Natural killer cell (primary cell): Measurements from ENCODE around the gene DDO. TPM values are rescaled to one million over a fixed set of nuclear protein-coding genes. Genes with fewer than 3 reads are reported as not detected.

Source experiments
- ATAC-seq, 3 donors: fragments of 150-1000 bp in 2 of 3; fragments of 200-7000 bp in 1 of 3; cut with Tn5 transposase; 1 replicate in 1 of 3; 2 replicates in 2 of 3; pipeline ENCODE4 v1.10.0; 2021; ENCODE audit warnings: mild to moderate bottlenecking in 2 of 3, moderate library complexity in 2 of 3
- DNase-seq, 2 donors: peaks; one replicate each; pipeline versions ENCODE4 v3.0.0 to v3.0.0-alpha.2; 2013 to 2021; ENCODE audit warnings: mixed read lengths in 1 of 2
- H3K27ac ChIP-seq: one replicate; pipeline ENCODE4 v1.5.1; 2013; ENCODE audit warnings: mild to moderate bottlenecking, low read length
- H3K27me3 ChIP-seq: one replicate; pipeline ENCODE4 v1.6.1; 2013; ENCODE audit warnings: low read length; ENCODE audit not compliant: control insufficient read depth, insufficient read depth
- H3K36me3 ChIP-seq: one replicate; pipeline ENCODE4 v1.6.1; 2013; ENCODE audit warnings: low read length; ENCODE audit not compliant: control insufficient read depth, insufficient read depth
- H3K4me1 ChIP-seq: one replicate; pipeline ENCODE4 v1.6.1; 2013; ENCODE audit warnings: low read length; ENCODE audit not compliant: control insufficient read depth, insufficient read depth
- H3K4me3 ChIP-seq: one replicate; pipeline ENCODE4 v1.5.1; 2013; ENCODE audit warnings: low read length
- H3K9me3 ChIP-seq: one replicate; pipeline ENCODE4 v1.6.1; 2013; ENCODE audit warnings: low read length; ENCODE audit not compliant: control insufficient read depth, insufficient read depth
- H3K27ac Mint-ChIP-seq, 2 donors: one replicate each; pipeline ENCODE4 v1.8.0; 2022; ENCODE audit warnings: mild to moderate bottlenecking in 2 of 2, mixed read lengths in 2 of 2, moderate library complexity in 1 of 2
- H3K27me3 Mint-ChIP-seq, 2 donors: one replicate each; pipeline ENCODE4 v1.8.0; 2022; ENCODE audit warnings: low read depth in 2 of 2, mixed read lengths in 2 of 2
- H3K36me3 Mint-ChIP-seq: one replicate; pipeline ENCODE4 v1.8.0; 2022; ENCODE audit warnings: mixed read lengths
- H3K4me1 Mint-ChIP-seq, 2 donors: one replicate each; pipeline ENCODE4 v1.8.0; 2022; ENCODE audit warnings: mixed read lengths in 2 of 2
- H3K4me3 Mint-ChIP-seq: one replicate; pipeline ENCODE4 v1.8.0; 2022; ENCODE audit warnings: mild to moderate bottlenecking, moderate library complexity, mixed read lengths
- H3K9me3 Mint-ChIP-seq, 2 donors: one replicate each; pipeline ENCODE4 v1.8.0; 2022; ENCODE audit warnings: mixed read lengths in 2 of 2
- CTCF ChIP-seq: fragments of 200-600 bp; IDR thresholded peaks from one replicate; pipeline ENCODE4 v1.8.0; 2022; ENCODE audit warnings: antibody characterized with exemption
- WGBS: methylation state at CpG from one replicate; pipeline ENCODE4 v1.1.7; 2013; ENCODE audit warnings: missing lambda C conversion rate; ENCODE audit not compliant: insufficient coverage; 5-methylcytosine and 5-hydroxymethylcytosine counted together
- intact Hi-C: fragments of 100-400 bp; cut with micrococcal nuclease; formaldehyde crosslinking; loops from one replicate; pipeline ENCODE4 v1.14.2; 2022
- total RNA-seq, 4 donors: library from RNA; stranded (reverse); fragments of 120-200 nt in 1 of 4; gene quantifications; one replicate each; pipeline versions ENCODE4 v1.2.3 to v1.2.4, GENCODE V29; 2013 to 2022

Gene DDO
- total RNA-seq, 3 donors from 2014 or later (not counting 1 experiment from before 2014, with no cell fraction given) = 0.25 to 0.50 TPM; not detected in 1

DNA sequence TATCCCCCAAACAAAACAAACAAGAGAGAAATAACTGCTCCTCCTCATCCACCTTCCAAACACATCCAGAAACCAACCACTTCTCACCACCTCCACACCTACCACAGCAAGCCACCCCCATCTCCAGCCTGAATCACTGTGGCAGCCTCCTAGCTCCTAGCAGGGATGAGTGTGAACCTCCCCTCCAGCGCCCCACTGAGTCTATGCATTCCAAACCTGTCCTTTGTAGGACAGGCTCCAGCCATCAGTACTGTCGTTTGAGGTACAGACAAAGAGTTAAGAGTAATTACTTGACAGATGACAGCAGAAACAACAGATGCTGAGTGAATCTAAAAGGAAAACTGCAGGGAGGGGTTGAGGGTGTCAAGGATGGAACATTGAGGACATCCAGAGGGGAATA, 59.6 kb downstream of the DDO start:
- ATAC-seq (no peak), DNase-seq (no peak)
- Histone ChIP-seq H3K27ac (no peak overlapping the region), H3K4me3 (no peak overlapping the region), H3K36me3 (no peaks in the 10 kb centered on the region), H3K27me3 (peaks cover 17% of the 10 kb centered on the region), H3K9me3 (no peaks in the 10 kb centered on the region), H3K4me1 (peaks cover 10% of the 10 kb centered on the region)
- intact Hi-C loops = no loop called here
- H3K27me3 Mint-ChIP-seq = peaks cover 44 to 47% of the 10 kb centered on the region in 2 donors
- H3K36me3 Mint-ChIP-seq = no peaks in the 10 kb centered on the region
- H3K9me3 Mint-ChIP-seq = no peaks in the 10 kb centered on the region
- H3K27ac Mint-ChIP-seq = no peak overlapping the region
- 88% methylated on average over 2 of the region's 2 CpGs for WGBS
- no peak for TF ChIP-seq CTCF
- H3K4me1 Mint-ChIP-seq = peaks cover 9 to 12% of the 10 kb centered on the region in 2 donors
- no peak overlapping the region for H3K4me3 Mint-ChIP-seq

GRCh38 chr6:110355022-110355421, 60.4 kb downstream of the DDO start:
- DNase-seq (no peak), ATAC-seq (no peak)
- H3K27ac Mint-ChIP-seq = no peak overlapping the region
- Histone ChIP-seq H3K9me3 (no peaks in the 10 kb centered on the region), H3K4me3 (no peak overlapping the region), H3K4me1 (peaks cover 10% of the 10 kb centered on the region), H3K27me3 (peaks cover 17% of the 10 kb centered on the region), H3K36me3 (no peaks in the 10 kb centered on the region), H3K27ac (no peak overlapping the region)
- TF ChIP-seq CTCF = no peak
- H3K36me3 Mint-ChIP-seq = no peaks in the 10 kb centered on the region
- peaks cover 37 to 40% of the 10 kb centered on the region in 2 donors for H3K27me3 Mint-ChIP-seq
- H3K9me3 Mint-ChIP-seq = no peaks in the 10 kb centered on the region
- intact Hi-C loops = no loop called here
- no peak overlapping the region for H3K4me3 Mint-ChIP-seq
- peaks cover 5 to 12% of the 10 kb centered on the region in 2 donors for H3K4me1 Mint-ChIP-seq
- 72% methylated on average over 2 of the region's 2 CpGs for WGBS

- peaks cover 12% of the 10 kb centered on the region for H3K27me3 ChIP-seq
- Mint-ChIP-seq H3K27ac (no peak overlapping the region), H3K27me3 (peaks cover 28 to 34% of the 10 kb centered on the region in 2 donors), H3K36me3 (no peaks in the 10 kb centered on the region), H3K4me3 (no peak overlapping the region), H3K9me3 (no peaks in the 10 kb centered on the region), H3K4me1 (peaks cover under 1 to 12% of the 10 kb centered on the region in 2 donors)
- no peak for DNase-seq
- no CpG with 5 or more reads among the region's 2 CpGs for WGBS
- no peak overlapping the region for H3K27ac ChIP-seq
- no peak for TF ChIP-seq CTCF
- no peaks in the 10 kb centered on the region for H3K36me3 ChIP-seq
- H3K9me3 ChIP-seq = no peaks in the 10 kb centered on the region
- intact Hi-C loops = no loop called here
- no peak for ATAC-seq
- H3K4me1 ChIP-seq = peaks cover 10% of the 10 kb centered on the region
- H3K4me3 ChIP-seq = no peak overlapping the region
These were observed 61.2 kb downstream of the DDO start for GRCh38 chr6:110354153-110354552.

- peaks cover 9% of the 10 kb centered on the region for H3K4me1 ChIP-seq
- intact Hi-C loops = no loop called here
- H3K27ac ChIP-seq = no peak overlapping the region
- DNase-seq (no peak), ATAC-seq (no peak)
- H3K27me3 ChIP-seq = peaks cover 10% of the 10 kb centered on the region
- H3K27me3 Mint-ChIP-seq = peaks cover 22 to 28% of the 10 kb centered on the region in 2 donors
- H3K27ac Mint-ChIP-seq = no peak overlapping the region
- 86% methylated on average over 1 of the region's 4 CpGs for WGBS
- no peaks in the 10 kb centered on the region for H3K36me3 Mint-ChIP-seq
- H3K9me3 ChIP-seq = no peaks in the 10 kb centered on the region
- TF ChIP-seq CTCF = no peak
- H3K9me3 Mint-ChIP-seq = no peaks in the 10 kb centered on the region
- H3K36me3 ChIP-seq = no peaks in the 10 kb centered on the region
- peaks cover 0 to 12% of the 10 kb centered on the region in 2 donors for H3K4me1 Mint-ChIP-seq
- no peak overlapping the region for H3K4me3 Mint-ChIP-seq
- no peak overlapping the region for H3K4me3 ChIP-seq
These were observed 61.8 kb downstream of the DDO start for GRCh38 chr6:110353457-110354001.
